Sigmoid colon (tissue), 7 donors: Measurements from ENCODE around the gene ANXA9. TPM values are rescaled to one million over a fixed set of nuclear protein-coding genes. Genes with fewer than 3 reads are reported as not detected.

Experiments used
- DNase-seq: peaks from one replicate; pipeline ENCODE4 v3.0.0-alpha.2; 2019
- H3K27ac ChIP-seq, 4 donors: fragments of 200-600 bp; sonication (generic); one replicate each; pipeline ENCODE4 v1.5.1; 2016 to 2019; ENCODE audit warnings: mild to moderate bottlenecking in 1 of 4
- H3K27me3 ChIP-seq, 3 donors: fragments of 200-600 bp; sonication (generic); one replicate each; pipeline ENCODE4 v1.5.1; 2019; ENCODE audit warnings: mild to moderate bottlenecking in 1 of 3
- H3K36me3 ChIP-seq, 4 donors: fragments of 200-600 bp; sonication (generic); one replicate each; pipeline ENCODE4 v1.5.1; 2016 to 2019
- H3K4me1 ChIP-seq, 4 donors: fragments of 200-600 bp; sonication (generic); one replicate each; pipeline ENCODE4 v1.5.1; 2017 to 2019
- H3K4me3 ChIP-seq, 4 donors: fragments of 200-600 bp; sonication (generic); one replicate each; pipeline ENCODE4 v1.5.1; 2017 to 2019; ENCODE audit warnings: mild to moderate bottlenecking in 2 of 4, moderate library complexity in 1 of 4
- H3K9me3 ChIP-seq, 4 donors: fragments of 200-600 bp in 3 of 4; sonication (generic) in 3 of 4; one replicate each; pipeline versions ENCODE4 v1.5.1 to v1.6.1; 2013 to 2019
- EP300 ChIP-seq, 4 donors: sonication (generic); formaldehyde crosslinking; IDR thresholded peaks; one replicate each; pipeline ENCODE4 v1.6.1; 2017; ENCODE audit warnings: antibody characterized with exemption in 4 of 4
- POLR2A ChIP-seq, 2 donors: fragments of 450-650 bp; IDR thresholded peaks; one replicate each; pipeline ENCODE4 v1.6.1; 2016; ENCODE audit warnings: antibody characterized with exemption in 2 of 2, mild to moderate bottlenecking in 2 of 2, moderate library complexity in 2 of 2
- POLR2AphosphoS5 ChIP-seq, 4 donors: sonication (generic); formaldehyde crosslinking; IDR thresholded peaks; one replicate each; pipeline ENCODE4 v1.6.1; 2017; ENCODE audit warnings: antibody characterized with exemption in 4 of 4
- WGBS, 2 donors: extraction: QIAGEN DNeasy Blood & Tissue Kit; methylation state at CpG; one replicate each; pipeline ENCODE4 v1.1.7; 2013; 5-methylcytosine and 5-hydroxymethylcytosine counted together
- intact Hi-C: fragments of 100-400 bp; cut with DNase I; formaldehyde crosslinking; loops from one replicate; pipeline ENCODE4 v1.15.1; 2023
- polyA plus RNA-seq, 3 donors: library from polyadenylated mRNA; stranded (reverse); fragments of 200-250 nt; gene quantifications; one replicate each; pipeline ENCODE4 v1.2.3, GENCODE V29; 2013
- total RNA-seq, 4 donors: library from RNA; depleted of rRNA; stranded (reverse); fragments of >200 nt; gene quantifications; one replicate each; pipeline ENCODE4 v1.1.0, GENCODE V29; 2016
- TF ChIP-seq, protein P1 (sequence below), 4 experiments: fragments of 450-650 bp in 3 of 4; fragments of 200-600 bp in 1 of 4; IDR thresholded peaks; one replicate each; pipeline ENCODE4 v1.5.1; 2016 to 2019; ENCODE audit warnings: antibody characterized with exemption in 4 of 4, mild to moderate bottlenecking in 3 of 4, moderate library complexity in 2 of 4
- donor health status: healthy with polysubstance abuse.
- donor health status: Bipolar disorder and iron deficiency.
- donor health status: healthy.

Gene ANXA9
- total and polyA plus RNA-seq, 7 donors = 0.36 to 0.60 (median 0.45) TPM; not detected in 4

- peaks cover 20 to 23% (median 21%) of the 10 kb centered on the region in 4 donors for H3K36me3 ChIP-seq
- 79 to 84% methylated on average over 6 of the region's 6 CpGs for WGBS, 2 donors
- H3K9me3 ChIP-seq = no peaks in the 10 kb centered on the region
- peak overlapping the region; percentile 93 to 99 (median 96) for H3K27ac ChIP-seq
- intact Hi-C loops = loop anchor here (5.0 kb wide), 1 partner anchor 44 kb away; the partner anchor contains the start of gene SETDB1
- H3K27me3 ChIP-seq = no peaks in the 10 kb centered on the region
- no peak for DNase-seq
- no peak for TF ChIP-seq POLR2A (IDR thresholded peaks at IDR 0.05)
- no peak for TF ChIP-seq EP300 (IDR thresholded peaks at IDR 0.05)
- no peak for TF ChIP-seq POLR2AphosphoS5 (IDR thresholded peaks at IDR 0.05)
- TF ChIP-seq, protein P1, sequence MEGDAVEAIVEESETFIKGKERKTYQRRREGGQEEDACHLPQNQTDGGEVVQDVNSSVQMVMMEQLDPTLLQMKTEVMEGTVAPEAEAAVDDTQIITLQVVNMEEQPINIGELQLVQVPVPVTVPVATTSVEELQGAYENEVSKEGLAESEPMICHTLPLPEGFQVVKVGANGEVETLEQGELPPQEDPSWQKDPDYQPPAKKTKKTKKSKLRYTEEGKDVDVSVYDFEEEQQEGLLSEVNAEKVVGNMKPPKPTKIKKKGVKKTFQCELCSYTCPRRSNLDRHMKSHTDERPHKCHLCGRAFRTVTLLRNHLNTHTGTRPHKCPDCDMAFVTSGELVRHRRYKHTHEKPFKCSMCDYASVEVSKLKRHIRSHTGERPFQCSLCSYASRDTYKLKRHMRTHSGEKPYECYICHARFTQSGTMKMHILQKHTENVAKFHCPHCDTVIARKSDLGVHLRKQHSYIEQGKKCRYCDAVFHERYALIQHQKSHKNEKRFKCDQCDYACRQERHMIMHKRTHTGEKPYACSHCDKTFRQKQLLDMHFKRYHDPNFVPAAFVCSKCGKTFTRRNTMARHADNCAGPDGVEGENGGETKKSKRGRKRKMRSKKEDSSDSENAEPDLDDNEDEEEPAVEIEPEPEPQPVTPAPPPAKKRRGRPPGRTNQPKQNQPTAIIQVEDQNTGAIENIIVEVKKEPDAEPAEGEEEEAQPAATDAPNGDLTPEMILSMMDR (IDR thresholded peaks at IDR 0.05) = no peak
- peaks cover 0 to 54% (median 49%) of the 10 kb centered on the region in 4 donors for H3K4me1 ChIP-seq
- H3K4me3 ChIP-seq = peak overlapping the region in 3 of 4 donors; percentile 8 to 78 (median 11)
These were observed 10.3 kb upstream of the ANXA9 start for GRCh38 chr1:150971583-150972416.

- Histone ChIP-seq H3K4me3 (peak overlapping the region in 2 of 4 donors; percentile 76 to 78), H3K27me3 (no peaks in the 10 kb centered on the region), H3K4me1 (peaks cover 0 to 55% (median 55%) of the 10 kb centered on the region in 4 donors), H3K9me3 (no peaks in the 10 kb centered on the region), H3K36me3 (peaks cover 13 to 16% (median 14%) of the 10 kb centered on the region in 4 donors), H3K27ac (peak overlapping the region; percentile 93 to 99 (median 96))
- no peak for TF ChIP-seq EP300 (IDR thresholded peaks at IDR 0.05)
- TF ChIP-seq, protein P1 (IDR thresholded peaks at IDR 0.05) = no peak
- TF ChIP-seq POLR2A (IDR thresholded peaks at IDR 0.05) = no peak
- TF ChIP-seq POLR2AphosphoS5 (IDR thresholded peaks at IDR 0.05) = no peak
- WGBS, 2 donors = 73 to 78% methylated on average over 4 of the region's 4 CpGs
- intact Hi-C loops = loop anchor here (5.0 kb wide), 1 partner anchor 45 kb away; the partner anchor contains the start of gene SETDB1
- no peak for DNase-seq
These were observed 9.6 kb upstream of the ANXA9 start for GRCh38 chr1:150972417-150972940.

DNA sequence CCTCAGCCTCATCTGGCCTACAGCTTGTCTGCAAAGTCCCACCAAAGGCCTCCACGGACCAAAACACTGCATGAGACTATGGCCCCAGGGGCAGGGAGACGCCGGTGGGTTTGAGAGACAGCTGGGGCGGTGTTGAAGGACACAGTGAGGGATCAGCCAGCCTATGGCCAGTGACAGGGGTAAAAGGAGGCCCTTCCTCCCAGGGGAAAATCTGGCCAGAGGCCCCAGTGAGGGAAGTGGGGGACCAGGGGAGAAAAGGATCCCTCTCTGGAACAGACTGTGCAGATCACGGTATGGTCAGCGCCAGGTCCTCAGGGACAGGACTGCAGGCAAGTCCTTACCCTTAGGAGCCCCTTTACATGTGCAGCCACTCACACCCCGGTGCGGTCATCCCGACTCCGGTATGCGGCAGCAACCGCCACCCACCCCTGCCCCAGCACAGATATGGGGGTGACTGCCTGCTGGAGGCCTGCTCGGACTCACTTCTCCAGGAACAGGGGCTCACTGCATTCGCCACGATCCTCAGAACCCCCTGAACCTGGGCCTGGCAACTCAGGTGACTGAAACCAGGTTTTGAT lies 8.7 kb upstream of the ANXA9 start:
- Histone ChIP-seq H3K27me3 (no peaks in the 10 kb centered on the region), H3K36me3 (peaks cover 5 to 8% (median 6%) of the 10 kb centered on the region in 4 donors), H3K4me3 (peak overlapping the region; percentile 76 to 91 (median 81)), H3K9me3 (no peaks in the 10 kb centered on the region), H3K27ac (peak overlapping the region; percentile 93 to 99 (median 96)), H3K4me1 (peaks cover 0 to 60% (median 56%) of the 10 kb centered on the region in 4 donors)
- WGBS, 2 donors = 18 to 28% methylated on average over 15 of the region's 15 CpGs
- intact Hi-C loops = loop anchor here (5.0 kb wide), 1 partner anchor 46 kb away; the partner anchor contains the start of gene SETDB1
- TF ChIP-seq, protein P1 (IDR thresholded peaks at IDR 0.05) = no peak
- TF ChIP-seq EP300 (IDR thresholded peaks at IDR 0.05) = no peak
- no peak for TF ChIP-seq POLR2A (IDR thresholded peaks at IDR 0.05)
- TF ChIP-seq POLR2AphosphoS5 (IDR thresholded peaks at IDR 0.05) = no peak
- DNase-seq = no peak

DNA sequence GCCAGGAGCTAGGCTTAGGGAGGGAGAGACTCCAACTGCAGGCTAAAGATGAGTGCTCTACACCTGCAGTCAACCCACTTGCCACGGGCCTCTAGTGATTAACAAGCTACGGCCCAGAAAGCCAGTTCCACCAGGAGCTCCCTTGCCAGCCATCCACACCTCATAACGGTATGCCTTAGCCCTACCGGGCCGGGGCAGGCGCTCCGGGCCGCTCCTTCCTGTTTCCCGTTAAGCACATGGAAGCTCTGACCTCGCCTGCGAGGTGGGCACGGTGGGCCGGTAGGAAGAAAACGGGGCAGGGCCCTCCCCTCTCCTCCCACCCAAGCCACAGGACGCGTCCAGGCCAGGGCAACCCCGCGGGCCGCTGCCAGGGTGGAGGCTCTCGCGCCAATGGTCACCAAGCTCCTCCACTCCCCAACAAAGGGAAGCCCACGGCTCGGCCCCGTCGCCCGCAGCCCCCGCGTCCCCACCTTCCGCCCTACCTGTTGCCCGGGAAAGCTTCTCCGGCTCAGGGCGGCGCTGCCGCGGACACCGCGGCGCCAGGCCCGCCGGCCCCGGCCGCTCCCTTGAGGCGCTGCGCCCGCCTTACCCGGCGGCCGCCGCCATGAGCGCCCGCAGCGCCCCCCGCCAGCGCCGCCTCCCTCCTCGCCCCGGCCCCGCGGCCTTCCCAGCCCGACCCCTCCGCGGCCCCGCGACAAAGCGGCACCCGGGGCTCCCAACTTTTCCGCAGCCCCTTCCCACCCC lies 8.1 kb upstream of the ANXA9 start:
- no peak for DNase-seq
- H3K27me3 ChIP-seq = no peaks in the 10 kb centered on the region
- peak overlapping the region; percentile 76 to 91 (median 81) for H3K4me3 ChIP-seq
- peaks cover 0 to 1% (median 0%) of the 10 kb centered on the region in 4 donors for H3K36me3 ChIP-seq
- peak overlapping the region; percentile 93 to 99 (median 96) for H3K27ac ChIP-seq
- H3K9me3 ChIP-seq = no peaks in the 10 kb centered on the region
- 1% methylated on average over 67 of the region's 67 CpGs for WGBS, 2 donors
- intact Hi-C loops = loop anchor here (2.0 to 5.0 kb wide), 2 partner anchors 47 to 413 kb away; partner anchors contain the start of gene SETDB1
- TF ChIP-seq POLR2AphosphoS5 (IDR thresholded peaks at IDR 0.05) = no peak
- TF ChIP-seq POLR2A (IDR thresholded peaks at IDR 0.05) = no peak
- TF ChIP-seq EP300 (IDR thresholded peaks at IDR 0.05) = no peak
- TF ChIP-seq, protein P1 (IDR thresholded peaks at IDR 0.05) = no peak
- peaks cover 0 to 63% (median 55%) of the 10 kb centered on the region in 4 donors for H3K4me1 ChIP-seq
